GM19035 (cell line): Measurements from ENCODE around the gene TICRR.
"Not testable (repeated sequence)": the region's sequence is repeated elsewhere in the genome, so short reads cannot be mapped to it uniquely, and the experiment has no call there.

Experiments used
- ATAC-seq: cut with Tn5 transposase; IDR thresholded peaks from one replicate; pipeline ENCODE4 v1.9.1; 2021; ENCODE audit not compliant: unreplicated experiment

TICRR gene, protein sequence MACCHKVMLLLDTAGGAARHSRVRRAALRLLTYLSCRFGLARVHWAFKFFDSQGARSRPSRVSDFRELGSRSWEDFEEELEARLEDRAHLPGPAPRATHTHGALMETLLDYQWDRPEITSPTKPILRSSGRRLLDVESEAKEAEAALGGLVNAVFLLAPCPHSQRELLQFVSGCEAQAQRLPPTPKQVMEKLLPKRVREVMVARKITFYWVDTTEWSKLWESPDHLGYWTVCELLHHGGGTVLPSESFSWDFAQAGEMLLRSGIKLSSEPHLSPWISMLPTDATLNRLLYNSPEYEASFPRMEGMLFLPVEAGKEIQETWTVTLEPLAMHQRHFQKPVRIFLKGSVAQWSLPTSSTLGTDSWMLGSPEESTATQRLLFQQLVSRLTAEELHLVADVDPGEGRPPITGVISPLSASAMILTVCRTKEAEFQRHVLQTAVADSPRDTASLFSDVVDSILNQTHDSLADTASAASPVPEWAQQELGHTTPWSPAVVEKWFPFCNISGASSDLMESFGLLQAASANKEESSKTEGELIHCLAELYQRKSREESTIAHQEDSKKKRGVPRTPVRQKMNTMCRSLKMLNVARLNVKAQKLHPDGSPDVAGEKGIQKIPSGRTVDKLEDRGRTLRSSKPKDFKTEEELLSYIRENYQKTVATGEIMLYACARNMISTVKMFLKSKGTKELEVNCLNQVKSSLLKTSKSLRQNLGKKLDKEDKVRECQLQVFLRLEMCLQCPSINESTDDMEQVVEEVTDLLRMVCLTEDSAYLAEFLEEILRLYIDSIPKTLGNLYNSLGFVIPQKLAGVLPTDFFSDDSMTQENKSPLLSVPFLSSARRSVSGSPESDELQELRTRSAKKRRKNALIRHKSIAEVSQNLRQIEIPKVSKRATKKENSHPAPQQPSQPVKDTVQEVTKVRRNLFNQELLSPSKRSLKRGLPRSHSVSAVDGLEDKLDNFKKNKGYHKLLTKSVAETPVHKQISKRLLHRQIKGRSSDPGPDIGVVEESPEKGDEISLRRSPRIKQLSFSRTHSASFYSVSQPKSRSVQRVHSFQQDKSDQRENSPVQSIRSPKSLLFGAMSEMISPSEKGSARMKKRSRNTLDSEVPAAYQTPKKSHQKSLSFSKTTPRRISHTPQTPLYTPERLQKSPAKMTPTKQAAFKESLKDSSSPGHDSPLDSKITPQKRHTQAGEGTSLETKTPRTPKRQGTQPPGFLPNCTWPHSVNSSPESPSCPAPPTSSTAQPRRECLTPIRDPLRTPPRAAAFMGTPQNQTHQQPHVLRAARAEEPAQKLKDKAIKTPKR (N-terminal part only)

DNA sequence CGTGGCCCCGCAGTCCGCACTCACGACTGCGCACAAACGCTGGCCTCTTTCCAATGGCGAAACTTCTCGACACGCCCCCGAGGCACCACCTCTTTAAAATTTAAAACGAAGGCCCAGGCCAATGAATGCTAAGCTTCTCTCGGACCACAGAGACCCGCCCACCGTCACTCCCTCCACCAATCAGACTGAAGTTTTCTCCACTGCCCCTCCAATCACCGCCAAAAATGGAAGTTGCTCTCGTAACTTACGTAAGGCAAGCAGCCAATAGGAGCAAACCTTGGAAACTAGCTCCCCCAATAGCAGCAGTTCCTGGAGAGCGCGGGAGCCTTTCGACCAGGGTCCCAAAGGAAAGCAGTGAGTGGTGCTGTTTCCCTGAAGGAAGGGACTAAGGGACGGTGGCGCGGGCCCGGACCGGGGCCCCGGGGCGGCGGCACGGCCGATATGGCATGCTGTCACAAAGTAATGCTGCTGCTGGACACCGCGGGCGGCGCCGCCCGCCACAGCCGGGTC lies at the start of gene TICRR:
Gene TICRR, plus strand, starts transcription at position 324 of the 510 bp plus-strand sequence. Its CDS starts 118 bp downstream, at position 442.
- peak; percentile 93 for ATAC-seq

DNA sequence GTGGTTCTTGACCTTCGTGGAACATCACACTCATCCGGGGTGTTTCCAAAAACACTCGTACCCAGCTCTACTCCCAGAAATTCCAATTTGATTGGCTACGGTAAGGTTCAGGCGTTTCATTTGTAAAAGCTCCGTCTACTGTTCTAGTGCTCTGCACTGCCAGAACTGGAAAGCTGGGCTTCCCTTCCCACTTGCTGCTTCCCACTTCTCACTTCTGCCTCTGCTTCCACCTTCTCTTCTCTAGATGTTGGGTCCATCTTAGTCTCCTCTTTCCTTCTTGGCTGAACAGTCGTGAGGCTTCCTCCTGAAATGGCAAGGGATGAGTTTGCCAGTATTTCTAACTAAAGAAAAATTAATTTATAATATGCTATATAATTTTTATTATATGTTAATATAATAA lies 49.1 kb upstream of the TICRR start:
- no peak for ATAC-seq

DNA sequence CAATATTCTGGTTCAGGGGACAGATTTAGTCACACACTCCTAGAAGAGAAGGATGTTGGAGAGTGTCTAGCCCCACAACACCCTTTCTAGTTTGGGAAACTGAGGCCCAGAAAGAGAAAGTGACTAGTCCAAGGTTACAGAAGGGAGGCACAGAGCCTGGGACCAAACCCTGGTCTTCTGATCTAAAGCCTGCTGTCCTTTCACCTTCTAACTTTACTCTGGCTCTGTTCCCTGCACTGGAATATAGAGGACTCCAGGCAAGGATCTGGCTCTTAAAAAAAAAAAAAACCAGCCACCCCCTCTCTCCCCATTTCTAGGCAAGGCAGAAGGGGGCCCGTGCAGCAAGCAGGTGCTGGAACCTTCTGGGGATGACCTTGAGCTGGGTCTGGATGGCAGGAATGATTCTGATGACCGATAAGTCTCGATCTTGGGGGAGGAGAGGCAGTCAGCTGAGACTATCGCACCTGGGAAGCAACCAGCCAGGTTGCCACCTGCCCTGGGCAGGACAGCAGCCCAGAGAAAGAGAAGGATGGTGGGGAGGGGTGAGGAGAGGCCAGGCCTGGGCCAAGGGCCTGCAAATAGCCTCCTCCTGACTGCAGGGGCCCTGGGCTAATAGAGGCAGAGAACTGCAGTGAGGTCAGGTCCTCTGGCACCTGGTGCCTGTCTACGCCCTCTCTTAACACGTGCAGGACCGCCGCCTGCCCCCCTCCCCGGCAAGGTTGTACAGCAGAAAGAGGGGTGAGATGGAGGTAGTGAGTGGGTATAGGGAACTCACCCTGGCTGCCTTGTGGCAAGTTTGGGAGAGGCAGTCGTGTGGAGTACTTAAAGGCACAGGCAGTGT lies 48.4 kb upstream of the TICRR start:
- no peak for ATAC-seq

- ATAC-seq: no peak
Observed at GRCh38 chr15:89528757-89529352, 46.4 kb upstream of the TICRR start.

GRCh38 chr15:89530976-89531375 lies 44.3 kb upstream of the TICRR start:
- no peak for ATAC-seq

DNA sequence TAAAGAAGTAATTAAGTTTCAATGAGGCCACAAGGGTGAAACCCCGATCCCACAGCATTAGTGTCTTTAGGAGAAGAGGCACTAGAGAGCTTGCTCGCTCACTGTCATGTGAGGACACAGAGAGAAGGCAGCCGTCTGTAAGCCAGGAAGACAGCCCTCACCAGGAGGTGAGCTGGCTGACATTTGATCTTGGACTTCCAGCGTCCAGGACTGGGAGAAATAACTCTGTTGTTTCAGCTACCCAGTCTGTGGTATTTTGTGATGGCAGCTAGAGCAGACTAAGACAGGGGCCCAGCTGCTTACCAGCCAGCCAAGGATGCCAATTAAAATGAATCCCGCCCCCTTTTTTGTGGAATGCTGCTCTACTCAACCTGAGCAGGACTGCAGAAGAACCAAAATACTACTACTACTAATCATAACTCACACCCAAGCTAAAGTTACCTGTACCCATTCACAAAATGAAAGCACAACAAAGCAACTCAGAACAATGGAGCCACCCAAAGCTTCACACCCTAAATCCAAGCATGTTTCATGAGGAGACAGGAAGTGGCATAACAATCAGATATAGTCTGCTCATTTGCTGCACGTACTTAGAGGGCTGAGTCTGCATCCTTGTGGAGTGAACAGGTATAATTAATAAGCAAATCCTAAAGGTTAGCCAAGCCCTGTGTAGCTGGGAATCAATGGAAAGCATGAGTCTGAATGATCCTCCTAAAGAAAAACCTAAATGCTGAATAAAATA lies 43.3 kb upstream of the TICRR start:
- ATAC-seq: no peak

DNA sequence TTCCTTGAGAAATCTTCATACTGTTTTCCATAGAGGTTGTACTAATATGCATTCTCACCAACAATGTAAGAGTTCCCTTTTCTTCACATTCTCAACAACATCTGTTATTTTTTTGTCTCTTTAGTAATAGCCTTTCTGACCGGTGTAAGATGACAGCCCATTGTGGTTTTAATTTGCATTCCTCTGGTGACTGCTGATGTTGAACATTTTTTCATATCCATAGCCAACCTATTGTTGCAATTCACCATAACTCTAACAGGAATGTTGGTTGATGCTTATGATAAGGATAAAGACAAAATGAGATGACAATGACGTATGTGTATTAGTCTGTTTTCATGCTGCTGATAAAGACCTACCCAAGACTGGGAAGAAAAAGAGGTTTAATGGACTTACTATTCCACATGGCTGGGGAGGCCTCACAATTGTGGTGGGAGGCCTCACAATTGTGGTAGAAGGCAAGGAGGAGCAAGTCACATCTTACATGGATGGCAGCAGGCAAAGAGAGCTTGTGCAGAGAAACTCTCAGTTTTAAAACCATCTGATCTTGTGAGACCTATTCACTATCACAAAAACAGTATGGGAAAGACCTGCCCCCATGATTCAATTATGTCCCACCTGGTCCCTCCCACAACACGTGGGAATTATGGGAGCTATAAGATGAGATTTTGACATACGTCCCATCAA lies 41.3 kb upstream of the TICRR start:
- no peak for ATAC-seq

GRCh38 chr15:89539027-89539426 lies 36.2 kb upstream of the TICRR start:
- ATAC-seq: no peak

DNA sequence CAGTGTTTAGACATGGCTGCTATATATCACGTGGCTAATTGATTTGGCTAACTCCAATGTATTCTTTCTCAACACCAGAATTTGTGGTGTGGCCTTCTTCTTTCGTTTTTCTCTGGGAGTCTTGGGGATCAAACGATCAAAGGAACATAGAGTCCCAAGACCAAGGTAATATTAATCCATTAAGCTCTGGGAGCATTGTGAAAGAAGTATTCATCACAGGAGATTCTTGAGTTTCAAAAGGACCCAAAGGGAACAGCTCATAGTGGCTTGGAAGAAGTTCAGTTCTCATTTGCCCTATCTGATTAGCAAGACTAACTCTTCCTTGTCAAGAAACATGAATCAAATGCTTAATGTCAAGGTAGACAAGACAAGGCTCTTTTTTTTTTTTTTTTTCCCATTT lies 32.9 kb upstream of the TICRR start:
- ATAC-seq: no peak

DNA sequence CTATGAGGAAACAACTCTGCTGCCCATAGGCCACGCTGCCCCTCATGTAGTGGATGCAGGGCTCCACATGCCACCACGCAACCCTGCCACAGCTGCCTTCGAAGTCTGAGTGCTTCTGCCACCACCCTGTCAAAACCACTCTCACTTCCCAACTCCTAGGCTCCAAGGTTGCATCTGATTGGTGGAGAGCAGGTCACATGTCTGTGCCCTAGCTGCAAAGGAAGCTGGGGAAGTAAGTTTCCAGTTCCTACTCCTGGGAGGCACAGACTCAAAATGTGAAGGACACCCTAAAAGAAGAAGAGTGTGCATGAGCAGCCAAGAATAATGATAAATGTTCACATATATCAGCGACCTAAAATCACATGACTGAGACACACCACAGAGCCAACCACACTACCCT lies 31.9 kb upstream of the TICRR start:
- no peak for ATAC-seq

DNA sequence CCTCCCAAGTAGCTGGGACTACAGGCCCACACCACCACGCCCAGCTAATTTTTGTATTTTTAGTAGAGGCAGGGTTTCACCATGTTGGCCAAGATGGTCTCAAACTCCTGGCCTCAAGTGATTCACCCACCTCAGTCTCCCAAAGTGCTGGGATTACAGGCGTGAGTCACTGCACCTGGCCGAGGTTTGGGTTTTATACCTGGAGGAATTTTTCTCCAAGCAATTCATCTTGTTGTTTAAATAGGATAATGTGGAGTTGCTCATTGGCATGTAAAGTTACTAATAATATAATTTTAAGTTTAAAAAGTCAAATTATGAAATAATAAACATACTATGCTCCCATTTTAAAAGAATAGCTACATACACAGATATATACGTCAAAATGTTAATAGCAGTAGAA lies 26.1 kb upstream of the TICRR start:
- ATAC-seq: not testable (repeated sequence)

DNA sequence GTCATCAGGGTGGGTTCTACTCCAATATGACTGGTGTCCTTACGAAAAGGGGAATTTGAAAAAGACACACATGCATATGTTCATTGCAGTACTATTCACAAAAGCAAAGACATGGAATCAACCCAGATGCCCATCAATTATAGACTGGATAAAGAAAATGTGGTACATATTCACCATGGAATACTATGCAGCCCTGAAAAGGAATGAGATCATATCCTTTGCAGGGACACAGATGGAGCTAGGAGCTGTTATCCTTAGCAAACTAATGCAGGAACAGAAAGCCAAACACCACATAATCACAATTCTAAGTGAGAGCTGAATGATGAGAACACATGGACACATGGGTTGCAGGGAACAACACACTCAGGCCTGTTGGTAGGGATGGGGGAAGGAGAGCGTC lies 24.8 kb upstream of the TICRR start:
- ATAC-seq: no peak

DNA sequence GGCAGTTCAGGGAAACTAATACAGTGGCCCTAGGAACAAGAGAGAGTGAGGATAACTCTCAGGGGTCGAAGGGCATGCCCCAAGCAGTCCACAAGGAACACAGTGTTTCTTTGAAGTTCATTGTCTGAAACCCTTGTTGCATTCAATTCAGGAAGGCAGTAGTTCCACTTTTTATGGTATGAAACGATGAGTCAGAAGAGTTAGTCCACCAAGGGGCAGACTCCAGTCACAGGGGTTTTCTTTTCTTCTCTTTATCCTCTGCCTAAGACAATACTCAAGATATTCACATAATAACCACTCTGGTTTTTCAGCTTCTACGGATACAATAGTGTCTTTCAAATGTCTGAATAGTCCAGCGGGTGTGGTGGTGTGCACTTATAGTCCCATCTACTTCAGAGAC lies 23.7 kb upstream of the TICRR start:
- ATAC-seq: peak; percentile 65

GRCh38 chr15:89553632-89554031 lies 21.6 kb upstream of the TICRR start:
- no peak for ATAC-seq

DNA sequence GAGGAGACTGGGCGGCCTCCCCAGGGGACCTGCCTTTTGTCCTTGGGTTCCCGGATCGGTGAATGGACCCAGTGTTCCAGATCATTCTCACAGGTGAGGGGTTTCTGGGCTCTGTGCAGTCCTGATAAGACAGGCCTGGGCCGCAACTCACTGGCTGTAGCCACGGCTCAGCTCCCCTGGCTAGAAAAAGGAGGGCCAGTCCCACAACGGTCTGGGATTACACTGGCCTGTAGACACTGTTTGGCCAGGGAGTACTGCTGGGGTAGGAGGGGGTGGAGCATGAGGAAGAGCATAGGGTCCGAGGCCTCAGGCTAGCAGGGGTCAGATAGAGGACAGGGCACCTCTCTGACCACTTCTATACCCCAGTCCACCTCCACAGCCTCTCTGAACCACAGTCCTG lies 21.0 kb upstream of the TICRR start:
- ATAC-seq: no peak

DNA sequence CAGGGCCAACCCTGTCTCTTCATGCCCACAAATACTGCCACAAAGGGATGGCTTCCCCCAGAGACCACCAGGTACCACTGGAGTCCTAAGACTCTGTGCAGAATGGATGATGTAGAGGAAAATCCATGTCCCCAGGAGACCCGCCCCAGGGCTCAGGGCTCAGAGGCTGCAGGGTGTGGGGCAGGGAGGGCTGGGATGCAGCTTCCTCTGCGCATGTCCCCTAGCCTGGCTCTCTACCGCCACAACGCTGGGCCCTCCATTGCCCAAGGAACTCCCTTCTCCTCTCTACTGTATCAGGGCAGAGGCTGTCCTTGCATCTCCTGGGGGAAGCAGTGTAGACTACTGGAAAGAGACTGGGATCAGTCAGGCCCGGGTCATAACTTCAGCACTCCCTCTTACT lies 19.5 kb upstream of the TICRR start:
- ATAC-seq: no peak

DNA sequence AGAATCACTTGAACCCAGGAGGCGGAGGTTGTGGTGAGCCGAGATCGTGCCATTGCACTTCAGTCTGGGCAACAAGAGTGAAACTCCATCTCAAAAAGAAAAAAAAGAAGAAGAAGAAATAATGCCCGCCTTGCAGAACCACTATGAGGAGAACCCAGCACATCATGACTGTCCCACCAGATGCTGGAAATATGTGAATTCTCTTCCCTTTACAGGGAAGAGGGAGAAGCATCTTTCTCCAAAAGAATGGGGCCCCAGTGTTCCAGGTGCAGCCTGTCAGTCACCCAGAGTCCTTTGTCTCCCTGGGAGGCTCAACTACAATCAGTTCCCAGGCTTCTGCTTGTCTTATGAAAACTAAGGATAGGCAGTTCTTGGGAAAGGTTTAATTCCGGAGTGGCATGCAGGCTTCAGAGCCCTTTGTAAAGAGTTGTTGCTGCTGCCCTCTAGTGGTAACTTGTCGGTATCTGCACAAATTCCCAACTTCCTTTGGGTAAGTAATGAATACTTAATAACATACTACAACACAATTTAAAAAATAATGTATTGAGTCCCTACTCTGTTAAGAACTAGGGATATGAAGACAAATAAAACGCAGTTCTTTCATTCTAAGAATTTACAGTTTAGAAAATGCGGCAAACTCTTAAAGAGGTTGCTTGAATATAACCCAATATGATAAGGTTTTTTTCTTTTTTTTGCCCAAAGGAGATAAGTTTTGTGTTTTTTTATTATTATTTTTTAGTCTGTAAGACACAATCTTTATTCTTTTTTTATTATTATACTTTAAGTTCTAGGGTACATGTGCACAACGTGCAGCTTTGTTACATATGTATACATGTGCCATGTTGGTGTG lies 18.6 kb upstream of the TICRR start:
- ATAC-seq: no peak
